ENCODE results near the gene LSAMP. TPM values are rescaled to one million over a fixed set of nuclear protein-coding genes. Genes with fewer than 3 reads are reported as not detected.

LSAMP gene
- total RNA-seq, 1 experiment from 2014 or later = 5.7 TPM

DNA sequence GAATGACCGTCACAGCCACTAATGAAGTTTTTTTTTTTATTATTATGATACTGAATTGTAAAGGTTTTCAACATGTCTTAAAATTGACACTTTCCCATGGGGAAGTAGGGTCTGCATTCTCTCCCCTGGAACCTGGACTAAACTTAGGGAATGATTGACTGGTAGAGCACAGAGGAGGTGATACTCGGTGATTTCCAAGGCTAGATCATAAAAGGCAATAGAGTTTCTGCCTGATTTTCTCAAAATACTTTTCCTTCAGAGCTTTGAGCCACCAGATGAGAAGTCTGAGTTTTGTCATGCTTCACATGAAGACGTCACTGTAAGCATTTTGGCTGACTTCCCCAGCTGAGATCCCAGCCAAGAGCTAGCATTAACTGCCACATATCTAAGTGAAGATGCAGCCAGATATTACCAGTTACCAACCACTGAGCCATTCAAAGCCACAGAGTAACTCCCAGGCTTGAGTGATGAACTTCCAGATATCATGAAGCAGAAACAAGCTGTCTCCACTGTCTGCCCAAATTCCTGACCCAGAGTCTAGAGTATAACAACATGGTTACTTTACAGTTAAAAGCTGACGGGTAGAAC lies 105.8 kb downstream of the LSAMP start:
- TF ChIP-seq, protein P1, sequence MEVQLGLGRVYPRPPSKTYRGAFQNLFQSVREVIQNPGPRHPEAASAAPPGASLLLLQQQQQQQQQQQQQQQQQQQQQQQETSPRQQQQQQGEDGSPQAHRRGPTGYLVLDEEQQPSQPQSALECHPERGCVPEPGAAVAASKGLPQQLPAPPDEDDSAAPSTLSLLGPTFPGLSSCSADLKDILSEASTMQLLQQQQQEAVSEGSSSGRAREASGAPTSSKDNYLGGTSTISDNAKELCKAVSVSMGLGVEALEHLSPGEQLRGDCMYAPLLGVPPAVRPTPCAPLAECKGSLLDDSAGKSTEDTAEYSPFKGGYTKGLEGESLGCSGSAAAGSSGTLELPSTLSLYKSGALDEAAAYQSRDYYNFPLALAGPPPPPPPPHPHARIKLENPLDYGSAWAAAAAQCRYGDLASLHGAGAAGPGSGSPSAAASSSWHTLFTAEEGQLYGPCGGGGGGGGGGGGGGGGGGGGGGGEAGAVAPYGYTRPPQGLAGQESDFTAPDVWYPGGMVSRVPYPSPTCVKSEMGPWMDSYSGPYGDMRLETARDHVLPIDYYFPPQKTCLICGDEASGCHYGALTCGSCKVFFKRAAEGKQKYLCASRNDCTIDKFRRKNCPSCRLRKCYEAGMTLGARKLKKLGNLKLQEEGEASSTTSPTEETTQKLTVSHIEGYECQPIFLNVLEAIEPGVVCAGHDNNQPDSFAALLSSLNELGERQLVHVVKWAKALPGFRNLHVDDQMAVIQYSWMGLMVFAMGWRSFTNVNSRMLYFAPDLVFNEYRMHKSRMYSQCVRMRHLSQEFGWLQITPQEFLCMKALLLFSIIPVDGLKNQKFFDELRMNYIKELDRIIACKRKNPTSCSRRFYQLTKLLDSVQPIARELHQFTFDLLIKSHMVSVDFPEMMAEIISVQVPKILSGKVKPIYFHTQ (CRISPR knock-in tag; IDR thresholded peaks at IDR 0.05) = no peak
- no peak for TF ChIP-seq ZNF671 (CRISPR knock-in tag; IDR thresholded peaks at IDR 0.05)
- TF ChIP-seq, protein P2, sequence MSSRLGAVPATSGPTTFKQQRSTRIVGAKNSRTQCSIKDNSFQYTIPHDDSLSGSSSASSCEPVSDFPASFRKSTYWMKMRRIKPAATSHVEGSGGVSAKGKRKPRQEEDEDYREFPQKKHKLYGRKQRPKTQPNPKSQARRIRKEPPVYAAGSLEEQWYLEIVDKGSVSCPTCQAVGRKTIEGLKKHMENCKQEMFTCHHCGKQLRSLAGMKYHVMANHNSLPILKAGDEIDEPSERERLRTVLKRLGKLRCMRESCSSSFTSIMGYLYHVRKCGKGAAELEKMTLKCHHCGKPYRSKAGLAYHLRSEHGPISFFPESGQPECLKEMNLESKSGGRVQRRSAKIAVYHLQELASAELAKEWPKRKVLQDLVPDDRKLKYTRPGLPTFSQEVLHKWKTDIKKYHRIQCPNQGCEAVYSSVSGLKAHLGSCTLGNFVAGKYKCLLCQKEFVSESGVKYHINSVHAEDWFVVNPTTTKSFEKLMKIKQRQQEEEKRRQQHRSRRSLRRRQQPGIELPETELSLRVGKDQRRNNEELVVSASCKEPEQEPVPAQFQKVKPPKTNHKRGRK (CRISPR knock-in tag; IDR thresholded peaks at IDR 0.05; ENCODE audit: borderline replicate concordance) = no peak
- no peak for TF ChIP-seq PRRX2 (CRISPR knock-in tag; IDR thresholded peaks at IDR 0.05)
- TF ChIP-seq, protein P3, sequence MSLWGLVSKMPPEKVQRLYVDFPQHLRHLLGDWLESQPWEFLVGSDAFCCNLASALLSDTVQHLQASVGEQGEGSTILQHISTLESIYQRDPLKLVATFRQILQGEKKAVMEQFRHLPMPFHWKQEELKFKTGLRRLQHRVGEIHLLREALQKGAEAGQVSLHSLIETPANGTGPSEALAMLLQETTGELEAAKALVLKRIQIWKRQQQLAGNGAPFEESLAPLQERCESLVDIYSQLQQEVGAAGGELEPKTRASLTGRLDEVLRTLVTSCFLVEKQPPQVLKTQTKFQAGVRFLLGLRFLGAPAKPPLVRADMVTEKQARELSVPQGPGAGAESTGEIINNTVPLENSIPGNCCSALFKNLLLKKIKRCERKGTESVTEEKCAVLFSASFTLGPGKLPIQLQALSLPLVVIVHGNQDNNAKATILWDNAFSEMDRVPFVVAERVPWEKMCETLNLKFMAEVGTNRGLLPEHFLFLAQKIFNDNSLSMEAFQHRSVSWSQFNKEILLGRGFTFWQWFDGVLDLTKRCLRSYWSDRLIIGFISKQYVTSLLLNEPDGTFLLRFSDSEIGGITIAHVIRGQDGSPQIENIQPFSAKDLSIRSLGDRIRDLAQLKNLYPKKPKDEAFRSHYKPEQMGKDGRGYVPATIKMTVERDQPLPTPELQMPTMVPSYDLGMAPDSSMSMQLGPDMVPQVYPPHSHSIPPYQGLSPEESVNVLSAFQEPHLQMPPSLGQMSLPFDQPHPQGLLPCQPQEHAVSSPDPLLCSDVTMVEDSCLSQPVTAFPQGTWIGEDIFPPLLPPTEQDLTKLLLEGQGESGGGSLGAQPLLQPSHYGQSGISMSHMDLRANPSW (CRISPR knock-in tag; conservative IDR thresholded peaks at IDR 0.05; ENCODE audit: low read depth) = no peak
- no peak for TF ChIP-seq KAT7 (CRISPR knock-in tag; IDR thresholded peaks at IDR 0.05; ENCODE audit: borderline replicate concordance)
- no peak for TF ChIP-seq JUN (CRISPR knock-in tag; IDR thresholded peaks at IDR 0.05)
- TF ChIP-seq GABPB1 (CRISPR knock-in tag; IDR thresholded peaks at IDR 0.05) = no peak
- no peak for TF ChIP-seq FOXP1 (CRISPR knock-in tag; IDR thresholded peaks at IDR 0.05; ENCODE audit: borderline replicate concordance)
- no peak for TF ChIP-seq GRHL2 (CRISPR knock-in tag; IDR thresholded peaks at IDR 0.05; ENCODE audit: insufficient replicate concordance, severe bottlenecking)
- TF ChIP-seq, protein P4, sequence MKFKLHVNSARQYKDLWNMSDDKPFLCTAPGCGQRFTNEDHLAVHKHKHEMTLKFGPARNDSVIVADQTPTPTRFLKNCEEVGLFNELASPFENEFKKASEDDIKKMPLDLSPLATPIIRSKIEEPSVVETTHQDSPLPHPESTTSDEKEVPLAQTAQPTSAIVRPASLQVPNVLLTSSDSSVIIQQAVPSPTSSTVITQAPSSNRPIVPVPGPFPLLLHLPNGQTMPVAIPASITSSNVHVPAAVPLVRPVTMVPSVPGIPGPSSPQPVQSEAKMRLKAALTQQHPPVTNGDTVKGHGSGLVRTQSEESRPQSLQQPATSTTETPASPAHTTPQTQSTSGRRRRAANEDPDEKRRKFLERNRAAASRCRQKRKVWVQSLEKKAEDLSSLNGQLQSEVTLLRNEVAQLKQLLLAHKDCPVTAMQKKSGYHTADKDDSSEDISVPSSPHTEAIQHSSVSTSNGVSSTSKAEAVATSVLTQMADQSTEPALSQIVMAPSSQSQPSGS (CRISPR knock-in tag; IDR thresholded peaks at IDR 0.05; ENCODE audit: borderline replicate concordance, low read depth) = no peak
- TF ChIP-seq, protein P5, sequence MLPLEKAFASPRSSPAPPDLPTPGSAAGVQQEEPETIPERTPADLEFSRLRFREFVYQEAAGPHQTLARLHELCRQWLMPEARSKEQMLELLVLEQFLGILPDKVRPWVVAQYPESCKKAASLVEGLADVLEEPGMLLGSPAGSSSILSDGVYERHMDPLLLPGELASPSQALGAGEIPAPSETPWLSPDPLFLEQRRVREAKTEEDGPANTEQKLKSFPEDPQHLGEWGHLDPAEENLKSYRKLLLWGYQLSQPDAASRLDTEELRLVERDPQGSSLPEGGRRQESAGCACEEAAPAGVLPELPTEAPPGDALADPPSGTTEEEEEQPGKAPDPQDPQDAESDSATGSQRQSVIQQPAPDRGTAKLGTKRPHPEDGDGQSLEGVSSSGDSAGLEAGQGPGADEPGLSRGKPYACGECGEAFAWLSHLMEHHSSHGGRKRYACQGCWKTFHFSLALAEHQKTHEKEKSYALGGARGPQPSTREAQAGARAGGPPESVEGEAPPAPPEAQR (CRISPR knock-in tag; IDR thresholded peaks at IDR 0.05) = no peak
- TF ChIP-seq ZNF263 (CRISPR knock-in tag; IDR thresholded peaks at IDR 0.05; ENCODE audit: low read depth) = no peak
- ChIA-PET CTCF (no interaction called here), POLR2A (no interaction called here)
- no peaks in the 10 kb centered on the region for H3K9me3 Mint-ChIP-seq
- H3K36me3 Mint-ChIP-seq = no peaks in the 10 kb centered on the region
- peaks cover 40% of the 10 kb centered on the region for H3K4me1 Mint-ChIP-seq
- H3K27ac Mint-ChIP-seq = 0 out of 2 replicates have a peak overlapping the region, but pooled peaks have one; percentile 2
- H3K27me3 Mint-ChIP-seq (ENCODE audit: low read depth) = 0 out of 2 replicates have a peak, but pooled peaks cover 4% of the 10 kb centered on the region
- H3K4me3 Mint-ChIP-seq = no peak overlapping the region
- ATAC-seq = no peak
- no peak for DNase-seq (ENCODE audit: low spot score)

DNA sequence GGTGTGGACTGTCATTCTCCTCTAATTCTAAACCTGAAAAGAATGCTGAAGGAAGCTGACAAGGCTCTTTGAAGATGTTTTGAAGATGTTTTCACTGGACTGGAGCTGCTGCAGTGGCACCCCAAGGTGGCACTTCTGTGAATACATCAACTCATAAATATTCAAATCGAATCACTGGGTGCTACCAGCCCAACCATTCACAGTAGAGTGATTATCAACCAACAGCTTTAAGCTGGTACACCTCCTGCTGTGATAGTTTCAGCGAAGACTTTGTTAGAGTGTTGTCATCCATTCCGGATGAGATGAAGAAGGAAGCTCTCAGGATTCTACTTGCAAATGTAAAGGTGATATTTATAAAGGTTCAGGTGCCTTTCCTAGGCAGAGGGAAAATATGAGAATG lies 106.6 kb downstream of the LSAMP start:
- 0 out of 2 replicates have a peak, but pooled peaks cover 4% of the 10 kb centered on the region for H3K27me3 Mint-ChIP-seq (ENCODE audit: low read depth)
- H3K27ac Mint-ChIP-seq = no peak overlapping the region
- no peaks in the 10 kb centered on the region for H3K36me3 Mint-ChIP-seq
- peaks cover 37% of the 10 kb centered on the region for H3K4me1 Mint-ChIP-seq
- no peak overlapping the region for H3K4me3 Mint-ChIP-seq
- ATAC-seq = peak; percentile 69
- ChIA-PET CTCF (no interaction called here), POLR2A (no interaction called here)
- TF ChIP-seq ZNF423 (CRISPR knock-in tag; IDR thresholded peaks at IDR 0.05) (peak; percentile 86), ZNF671 (CRISPR knock-in tag; IDR thresholded peaks at IDR 0.05) (no peak), CREM (CRISPR knock-in tag; IDR thresholded peaks at IDR 0.05) (no peak)
- H3K9me3 Mint-ChIP-seq = no peaks in the 10 kb centered on the region
- no peak for DNase-seq (ENCODE audit: low spot score)
